Right lobe of liver (tissue), 6 donors: ENCODE data around the gene TMOD1. TPM values are rescaled to one million over a fixed set of nuclear protein-coding genes. Genes with fewer than 3 reads are reported as not detected.

Source experiments
- ATAC-seq, 4 donors: fragments of 200-7000 bp; cut with Tn5 transposase; one replicate each; pipeline ENCODE4 v1.9.1; 2020; ENCODE audit warnings: mild to moderate bottlenecking in 4 of 4, moderate library complexity in 4 of 4
- DNase-seq, 3 donors: peaks; one replicate each; pipeline ENCODE4 v3.0.0-alpha.2; 2020
- H3K27ac ChIP-seq, 3 donors: fragments of 200-600 bp; one replicate each; pipeline ENCODE4 v1.8.0; 2022
- H3K27me3 ChIP-seq, 2 donors: fragments of 200-600 bp; one replicate each; pipeline ENCODE4 v1.8.0; 2022
- H3K36me3 ChIP-seq, 4 donors: fragments of 200-600 bp; sonication (generic) in 1 of 4; one replicate each; pipeline versions ENCODE4 v1.5.1 to v1.8.0; 2017 to 2022; ENCODE audit warnings: control low read depth in 1 of 4
- H3K4me1 ChIP-seq, 4 donors: fragments of 200-600 bp; sonication (generic) in 1 of 4; one replicate each; pipeline versions ENCODE4 v1.5.1 to v1.8.0; 2017 to 2022; ENCODE audit warnings: control low read depth in 1 of 4
- H3K4me3 ChIP-seq, 3 donors: fragments of 200-600 bp; one replicate each; pipeline ENCODE4 v1.8.0; 2022
- H3K9me3 ChIP-seq, 4 donors: fragments of 200-600 bp; sonication (generic) in 1 of 4; one replicate each; pipeline versions ENCODE4 v1.5.1 to v1.8.0; 2017 to 2022; ENCODE audit warnings: control low read depth in 1 of 4
- POLR2A ChIP-seq: fragments of 450-650 bp; IDR thresholded peaks from one replicate; pipeline ENCODE4 v1.6.1; 2017; ENCODE audit warnings: antibody characterized with exemption, mild to moderate bottlenecking
- WGBS: methylation state at CpG from one replicate; pipeline ENCODE4 v1.1.6; 2018; ENCODE audit warnings: low coverage, low lambda C conversion rate; ENCODE audit not compliant: insufficient coverage; ENCODE audit errors: missing lambda C conversion rate; 5-methylcytosine and 5-hydroxymethylcytosine counted together
- intact Hi-C, 2 donors: fragments of 100-400 bp; cut with DNase I; formaldehyde crosslinking; loops; one replicate each; pipeline versions ENCODE4 v1.11.2 to v1.14.1; 2022
- total RNA-seq, 6 experiments: library from RNA; depleted of rRNA in 2 of 6; stranded (reverse); fragments of >200 nt in 2 of 6; fragmentation: NEBNext Ultra II Directional in 3 of 6; extraction: Animal tissue kit (Norgen Biotek cat#: 25700) in 3 of 6; gene quantifications; one replicate each; pipeline versions ENCODE4 v1.1.0 to v1.2.4, GENCODE V29; 2016 to 2023
- TF ChIP-seq, protein P1 (sequence below), 4 donors: fragments of 200-600 bp in 3 of 4; fragments of 450-650 bp in 1 of 4; IDR thresholded peaks; one replicate each; pipeline versions ENCODE4 v1.5.1 to v1.8.0; 2016 to 2022; ENCODE audit warnings: antibody characterized with exemption in 4 of 4, mild to moderate bottlenecking in 2 of 4
- donor health status: DM: no; HTN: yes; CAD: no.
- donor health status: DM: no; HTN: no; CAD: no.
- donor health status: DM: no; HTN: no; CAD: no.
- donor health status: DM: no; HTN: yes; CAD: no.
- donor health status: DM: no; HTN: yes; CAD: no.

Gene TMOD1
- total RNA-seq, 6 experiments from 2014 or later: 5.9 to 14.3 (median 12.7) TPM

DNA sequence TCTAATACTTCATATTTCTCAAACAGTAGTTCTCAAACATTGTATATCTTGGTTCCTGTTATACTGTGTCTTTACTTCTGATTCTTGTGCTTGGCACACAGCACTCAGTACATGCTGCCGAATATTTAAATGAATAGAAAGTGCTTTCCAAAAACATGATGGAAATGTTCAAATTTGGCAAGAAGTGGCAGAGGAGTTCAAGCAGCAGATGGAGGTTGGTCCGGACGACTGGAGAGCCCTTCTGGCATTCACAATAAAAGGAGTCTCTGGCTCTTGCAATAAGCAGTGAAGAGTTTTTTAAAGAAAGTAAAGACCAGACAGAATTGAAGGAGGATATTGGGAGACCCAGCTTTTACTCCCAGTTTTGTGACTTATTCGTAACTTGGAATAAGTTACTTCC is 95.4 kb downstream of the TMOD1 start:
- peaks cover 0 to 5% (median 0%) of the 10 kb centered on the region in 4 donors for H3K4me1 ChIP-seq
- intact Hi-C loops: no loop called here
- WGBS: 61% methylated on average over 4 of the region's 4 CpGs
- H3K27me3 ChIP-seq: no peaks in the 10 kb centered on the region
- H3K36me3 ChIP-seq: peaks cover 0 to 21% (median 7%) of the 10 kb centered on the region in 4 donors
- no peak for TF ChIP-seq POLR2A
- TF ChIP-seq, protein P1, sequence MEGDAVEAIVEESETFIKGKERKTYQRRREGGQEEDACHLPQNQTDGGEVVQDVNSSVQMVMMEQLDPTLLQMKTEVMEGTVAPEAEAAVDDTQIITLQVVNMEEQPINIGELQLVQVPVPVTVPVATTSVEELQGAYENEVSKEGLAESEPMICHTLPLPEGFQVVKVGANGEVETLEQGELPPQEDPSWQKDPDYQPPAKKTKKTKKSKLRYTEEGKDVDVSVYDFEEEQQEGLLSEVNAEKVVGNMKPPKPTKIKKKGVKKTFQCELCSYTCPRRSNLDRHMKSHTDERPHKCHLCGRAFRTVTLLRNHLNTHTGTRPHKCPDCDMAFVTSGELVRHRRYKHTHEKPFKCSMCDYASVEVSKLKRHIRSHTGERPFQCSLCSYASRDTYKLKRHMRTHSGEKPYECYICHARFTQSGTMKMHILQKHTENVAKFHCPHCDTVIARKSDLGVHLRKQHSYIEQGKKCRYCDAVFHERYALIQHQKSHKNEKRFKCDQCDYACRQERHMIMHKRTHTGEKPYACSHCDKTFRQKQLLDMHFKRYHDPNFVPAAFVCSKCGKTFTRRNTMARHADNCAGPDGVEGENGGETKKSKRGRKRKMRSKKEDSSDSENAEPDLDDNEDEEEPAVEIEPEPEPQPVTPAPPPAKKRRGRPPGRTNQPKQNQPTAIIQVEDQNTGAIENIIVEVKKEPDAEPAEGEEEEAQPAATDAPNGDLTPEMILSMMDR (IDR thresholded peaks at IDR 0.05): no peak
- no peak overlapping the region for H3K4me3 ChIP-seq
- H3K27ac ChIP-seq: no peak overlapping the region
- no peak for DNase-seq
- H3K9me3 ChIP-seq: no peaks in the 10 kb centered on the region
- no peak for ATAC-seq

DNA sequence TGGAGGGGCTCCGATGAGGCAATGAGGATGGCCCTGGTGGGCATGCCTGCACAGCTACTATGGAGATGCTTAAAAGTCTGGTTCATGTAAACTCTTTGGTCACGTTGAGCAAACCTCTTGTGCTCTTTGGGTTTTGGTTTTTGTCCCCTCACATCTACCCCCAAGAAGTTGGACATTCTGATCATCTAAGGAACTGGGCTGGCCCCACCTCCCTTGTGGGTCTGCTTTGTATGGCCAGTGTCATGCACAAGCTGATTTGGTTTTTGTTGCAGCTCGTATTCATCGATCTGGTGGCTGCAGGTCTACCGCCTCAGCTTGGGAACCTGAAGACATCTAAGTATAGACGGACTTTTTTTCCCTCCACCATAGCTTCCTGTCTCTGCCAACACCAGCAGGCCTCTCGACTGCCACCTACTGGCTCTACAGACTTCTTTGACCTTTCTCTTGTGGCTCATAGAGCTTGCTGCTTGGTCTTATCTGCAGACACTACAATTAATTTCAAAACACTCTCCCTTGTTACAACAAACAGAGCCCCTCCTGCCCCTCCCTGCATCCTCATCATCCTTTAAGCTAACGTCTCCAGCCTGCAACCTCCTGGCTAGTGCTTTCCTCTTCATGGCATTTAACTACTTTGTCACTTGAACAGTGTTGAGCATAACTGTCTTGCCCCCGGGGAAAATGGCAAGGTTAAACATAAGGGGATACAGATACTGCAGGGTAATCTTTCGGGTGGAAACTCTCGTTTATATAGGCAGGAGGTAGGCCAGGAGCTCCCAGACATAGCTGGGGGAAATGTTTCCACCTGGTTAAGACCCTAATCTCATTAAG is 97.2 kb downstream of the TMOD1 start:
- intact Hi-C loops: no loop called here
- 13% methylated on average over 10 of the region's 11 CpGs for WGBS
- ATAC-seq (peak; percentile 90 to 96 (median 94)), DNase-seq (peak; percentile 60 to 81 (median 70))
- H3K27ac ChIP-seq: no peak overlapping the region
- peaks cover 0 to 34% (median 15%) of the 10 kb centered on the region in 4 donors for H3K36me3 ChIP-seq
- H3K27me3 ChIP-seq: no peaks in the 10 kb centered on the region
- no peak overlapping the region for H3K4me3 ChIP-seq
- H3K4me1 ChIP-seq: peaks cover 0 to 5% (median 0%) of the 10 kb centered on the region in 4 donors
- TF ChIP-seq POLR2A: no peak
- TF ChIP-seq, protein P1 (IDR thresholded peaks at IDR 0.05): peak; percentile 79 to 90 (median 86)
- no peaks in the 10 kb centered on the region for H3K9me3 ChIP-seq

DNA sequence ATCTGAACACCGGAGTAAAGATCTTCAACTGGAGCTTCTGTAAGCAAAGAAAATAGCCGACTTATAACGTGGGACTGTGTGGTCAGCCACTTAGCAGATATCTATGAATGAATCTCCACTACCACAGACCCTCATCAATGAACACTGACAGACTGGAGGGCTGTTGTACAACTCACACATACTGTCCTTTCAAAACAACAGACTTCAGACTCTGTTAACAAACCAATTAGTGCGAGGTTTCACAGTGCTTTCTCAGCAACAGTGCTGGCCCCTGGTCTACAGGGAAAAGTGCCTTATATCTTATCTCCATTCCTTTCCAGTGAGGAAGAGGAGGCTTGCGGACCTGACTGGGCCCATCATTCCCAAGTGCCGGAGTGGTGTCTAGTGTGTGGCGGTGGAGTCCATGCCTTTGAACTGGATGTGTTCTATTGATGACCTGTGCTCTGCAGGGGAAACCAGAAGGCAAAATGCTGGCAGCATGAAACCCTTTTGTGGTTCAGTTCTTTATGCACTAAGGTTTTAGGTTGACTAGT is 97.9 kb downstream of the TMOD1 start:
- peaks cover 0 to 5% (median 0%) of the 10 kb centered on the region in 4 donors for H3K4me1 ChIP-seq
- H3K27me3 ChIP-seq: no peaks in the 10 kb centered on the region
- 67% methylated on average over 7 of the region's 7 CpGs for WGBS
- no peak for ATAC-seq
- TF ChIP-seq, protein P1 (IDR thresholded peaks at IDR 0.05): no peak
- TF ChIP-seq POLR2A: no peak
- H3K9me3 ChIP-seq: no peaks in the 10 kb centered on the region
- peaks cover 0 to 41% (median 16%) of the 10 kb centered on the region in 4 donors for H3K36me3 ChIP-seq
- DNase-seq: no peak
- H3K27ac ChIP-seq: no peak overlapping the region
- intact Hi-C loops: no loop called here
- no peak overlapping the region for H3K4me3 ChIP-seq

DNA sequence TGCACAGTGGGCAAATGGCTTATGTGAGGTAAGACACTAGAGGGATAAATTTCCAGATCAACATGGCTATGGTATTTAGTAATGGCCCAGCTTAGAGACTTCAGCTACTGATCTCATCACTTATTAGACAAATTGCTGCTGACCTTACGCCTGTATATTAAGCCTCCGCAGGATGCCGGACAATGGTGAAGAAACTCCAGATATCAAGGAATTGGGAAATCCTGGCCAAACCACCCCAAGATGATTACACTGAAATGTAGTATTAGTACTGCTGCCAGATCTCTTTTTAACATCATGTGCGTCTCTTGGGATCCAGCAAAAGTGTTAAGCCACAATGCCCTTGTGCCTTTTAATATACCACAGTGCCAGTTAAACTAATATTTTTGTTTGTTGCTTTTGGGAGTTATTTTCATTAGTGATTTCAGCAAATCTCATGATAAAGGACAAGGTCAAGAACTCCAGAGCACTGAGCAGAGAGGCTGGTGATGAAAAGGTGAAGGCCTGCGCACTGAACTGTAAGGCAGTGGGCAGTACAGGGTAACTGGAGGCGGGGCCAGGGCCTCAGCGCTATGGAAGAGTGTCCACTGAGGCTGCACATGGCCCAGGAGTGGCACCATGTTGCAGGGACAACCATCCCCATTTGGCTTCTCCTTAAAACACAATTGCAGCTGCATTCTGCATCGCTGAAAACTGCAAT is 99.2 kb downstream of the TMOD1 start:
- ATAC-seq (no peak), DNase-seq (no peak)
- Histone ChIP-seq H3K4me1 (peaks cover 0 to 5% (median 0%) of the 10 kb centered on the region in 4 donors), H3K9me3 (no peaks in the 10 kb centered on the region), H3K36me3 (peaks cover 0 to 52% (median 19%) of the 10 kb centered on the region in 4 donors), H3K4me3 (no peak overlapping the region), H3K27me3 (no peaks in the 10 kb centered on the region), H3K27ac (no peak overlapping the region)
- WGBS: 95% methylated on average over 7 of the region's 8 CpGs
- intact Hi-C loops: loop anchor here (5.0 to 10.0 kb wide), 2 partner anchors 133 to 136 kb away; no protein-coding TSS in a partner anchor
- no peak for TF ChIP-seq POLR2A
- TF ChIP-seq, protein P1 (IDR thresholded peaks at IDR 0.05): no peak
